WERI-Rb-1 (cell line): ENCODE results near the gene KICS2.

Experiments
- DNase-seq: peaks from one replicate; pipeline ENCODE4 v3.0.0-alpha.2; 2020
- H3K27ac ChIP-seq: fragments of 250-450 bp; sonication (Bioruptor Pico); 2 replicates; pipeline ENCODE4 v1.5.1; 2020; ENCODE audit warnings: mild to moderate bottlenecking, moderate library complexity
- H3K27me3 ChIP-seq: fragments of 250-450 bp; sonication (Bioruptor Pico); 2 replicates; pipeline ENCODE4 v1.5.1; 2021; ENCODE audit warnings: mild to moderate bottlenecking, low read depth, moderate library complexity; ENCODE audit not compliant: insufficient read depth, severe bottlenecking
- H3K36me3 ChIP-seq: fragments of 250-450 bp; sonication (Bioruptor Pico); 2 replicates; pipeline ENCODE4 v1.5.1; 2020; ENCODE audit warnings: mild to moderate bottlenecking, moderate library complexity
- H3K4me3 ChIP-seq: 2 replicates; pipeline ENCODE4 v1.5.1; 2011; ENCODE audit warnings: low read depth, mild to moderate bottlenecking, control low read depth, low read length
- H3K9me3 ChIP-seq: fragments of 250-450 bp; sonication (Bioruptor Pico); 2 replicates; pipeline ENCODE4 v1.5.1; 2021; ENCODE audit warnings: mild to moderate bottlenecking, moderate library complexity; ENCODE audit not compliant: severe bottlenecking
- TF ChIP-seq, protein P1 (sequence below): IDR thresholded peaks from 2 replicates; pipeline ENCODE4 v1.5.1; 2011; ENCODE audit warnings: low read depth, mild to moderate bottlenecking, control low read depth, inconsistent platforms, low read length

Gene KICS2

DNA sequence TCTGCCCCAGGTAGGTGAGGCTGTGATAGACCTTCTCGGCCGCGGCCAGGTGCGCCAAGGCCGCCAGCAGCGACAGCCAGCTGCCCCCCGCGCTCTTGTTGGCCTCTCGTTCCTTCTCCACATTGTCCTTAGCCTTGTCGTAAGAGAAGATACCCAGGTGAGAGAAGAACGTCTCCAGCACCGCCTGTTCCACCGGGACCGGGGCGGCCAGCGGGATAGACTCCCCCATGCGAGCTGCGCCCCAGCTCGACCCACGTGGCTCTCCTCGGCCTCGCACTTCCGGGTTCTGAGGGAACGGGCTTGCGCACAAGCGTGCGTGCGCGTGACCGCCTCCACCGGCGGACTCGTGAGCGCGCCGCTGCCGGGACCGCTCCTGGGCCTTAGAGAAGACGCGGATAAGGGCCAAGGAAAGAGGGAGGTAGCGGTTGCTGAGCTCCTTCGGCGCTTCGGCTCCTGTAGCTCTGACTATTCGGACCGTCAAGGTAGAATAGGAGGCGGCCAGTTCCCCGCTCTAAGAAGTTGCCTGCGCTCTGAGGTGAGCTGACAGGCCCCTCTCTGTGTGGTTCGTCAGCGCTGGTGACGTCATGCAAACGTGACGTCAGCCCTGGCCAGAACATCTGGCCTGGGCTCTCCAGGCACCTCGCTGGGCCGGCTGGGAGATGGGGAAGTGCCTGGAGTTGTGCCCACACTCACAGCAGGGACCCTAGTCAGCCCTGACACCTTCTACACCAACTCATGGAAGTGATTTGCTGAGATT, at the start of gene KICS2:
Gene KICS2 (minus strand): TSS at position 288 of the 757 bp plus-strand sequence. CDS start 59 bp downstream, at position 229.
- TF ChIP-seq, protein P1, sequence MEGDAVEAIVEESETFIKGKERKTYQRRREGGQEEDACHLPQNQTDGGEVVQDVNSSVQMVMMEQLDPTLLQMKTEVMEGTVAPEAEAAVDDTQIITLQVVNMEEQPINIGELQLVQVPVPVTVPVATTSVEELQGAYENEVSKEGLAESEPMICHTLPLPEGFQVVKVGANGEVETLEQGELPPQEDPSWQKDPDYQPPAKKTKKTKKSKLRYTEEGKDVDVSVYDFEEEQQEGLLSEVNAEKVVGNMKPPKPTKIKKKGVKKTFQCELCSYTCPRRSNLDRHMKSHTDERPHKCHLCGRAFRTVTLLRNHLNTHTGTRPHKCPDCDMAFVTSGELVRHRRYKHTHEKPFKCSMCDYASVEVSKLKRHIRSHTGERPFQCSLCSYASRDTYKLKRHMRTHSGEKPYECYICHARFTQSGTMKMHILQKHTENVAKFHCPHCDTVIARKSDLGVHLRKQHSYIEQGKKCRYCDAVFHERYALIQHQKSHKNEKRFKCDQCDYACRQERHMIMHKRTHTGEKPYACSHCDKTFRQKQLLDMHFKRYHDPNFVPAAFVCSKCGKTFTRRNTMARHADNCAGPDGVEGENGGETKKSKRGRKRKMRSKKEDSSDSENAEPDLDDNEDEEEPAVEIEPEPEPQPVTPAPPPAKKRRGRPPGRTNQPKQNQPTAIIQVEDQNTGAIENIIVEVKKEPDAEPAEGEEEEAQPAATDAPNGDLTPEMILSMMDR: no peak
- H3K4me3 ChIP-seq: peak within 1 kb of the TSS; percentile 72
- H3K9me3 ChIP-seq: no peaks in the 10 kb centered on the region
- H3K27me3 ChIP-seq: no peaks in the 10 kb centered on the region
- peak within 1 kb of the TSS; percentile 72 for H3K27ac ChIP-seq
- peak; percentile 91 for DNase-seq
- H3K36me3 ChIP-seq: peaks cover 6% of the 10 kb centered on the region; the same call in 1 of the 2 replicates

DNA sequence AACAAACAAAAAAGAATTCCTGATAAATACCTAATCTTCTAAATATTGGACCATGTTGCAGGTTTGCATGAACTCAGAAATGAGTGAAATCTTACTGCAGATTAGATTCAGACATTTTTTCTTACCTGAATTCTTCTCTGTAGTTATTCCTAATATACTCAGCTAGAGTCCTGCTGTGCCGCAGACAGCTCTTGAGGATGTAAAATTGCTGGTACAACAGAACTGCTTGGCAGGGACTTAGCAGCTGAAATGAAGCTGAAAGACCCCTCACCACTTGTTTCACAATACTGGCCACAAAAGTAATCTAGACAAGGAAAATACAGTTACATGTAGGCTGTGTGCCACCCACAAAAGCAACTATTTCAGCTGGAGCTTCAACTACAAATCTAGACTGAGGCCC, 48.3 kb upstream of the KICS2 start:
- TF ChIP-seq, protein P1: no peak
- no peaks in the 10 kb centered on the region for H3K9me3 ChIP-seq
- H3K36me3 ChIP-seq: no peaks in the 10 kb centered on the region
- H3K27ac ChIP-seq: no peak overlapping the region
- no peaks in the 10 kb centered on the region for H3K27me3 ChIP-seq
- H3K4me3 ChIP-seq: no peak overlapping the region
- no peak for DNase-seq

DNA sequence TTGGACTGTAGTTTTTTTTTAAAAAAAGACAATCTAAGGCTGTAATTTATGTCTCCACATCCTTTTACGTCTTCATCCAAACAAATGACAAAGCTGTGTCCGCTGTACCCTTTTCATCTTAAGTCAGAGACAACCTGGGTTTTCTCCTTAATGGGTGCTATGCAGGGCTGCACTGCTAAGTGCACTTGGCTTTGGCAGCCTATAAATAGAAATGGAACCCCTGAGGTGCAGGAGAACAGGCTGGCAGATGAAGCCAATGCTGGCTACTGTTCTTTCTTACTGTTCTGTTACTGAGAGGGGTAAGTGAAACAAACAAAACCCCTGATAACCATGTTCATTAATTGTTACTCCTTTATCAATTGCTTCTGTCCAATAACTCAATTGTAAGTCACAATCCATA, 47.1 kb upstream of the KICS2 start:
- H3K27me3 ChIP-seq: no peaks in the 10 kb centered on the region
- TF ChIP-seq, protein P1: no peak
- no peak overlapping the region for H3K4me3 ChIP-seq
- no peak for DNase-seq
- no peaks in the 10 kb centered on the region for H3K36me3 ChIP-seq
- no peaks in the 10 kb centered on the region for H3K9me3 ChIP-seq
- no peak overlapping the region for H3K27ac ChIP-seq

DNA sequence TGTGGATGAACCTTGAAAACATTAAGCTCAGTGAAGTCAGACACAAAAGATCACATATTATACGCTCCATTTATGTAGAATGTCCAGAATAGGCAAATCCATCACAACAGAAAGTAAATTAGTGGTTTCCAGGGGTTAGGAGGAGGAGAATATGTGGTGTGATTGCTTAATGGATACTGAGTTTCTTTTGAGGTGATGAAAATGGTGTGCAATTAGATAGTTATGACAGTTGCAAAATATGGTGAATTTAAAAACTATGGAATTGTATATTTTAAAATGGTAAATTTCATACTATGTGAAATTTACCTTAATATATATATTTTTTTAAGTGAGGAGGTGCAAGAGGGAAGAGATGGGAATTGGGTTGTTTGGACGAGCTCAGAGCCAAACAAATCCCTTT, 46.3 kb upstream of the KICS2 start:
- TF ChIP-seq, protein P1: no peak
- H3K9me3 ChIP-seq: no peaks in the 10 kb centered on the region
- DNase-seq: no peak

DNA sequence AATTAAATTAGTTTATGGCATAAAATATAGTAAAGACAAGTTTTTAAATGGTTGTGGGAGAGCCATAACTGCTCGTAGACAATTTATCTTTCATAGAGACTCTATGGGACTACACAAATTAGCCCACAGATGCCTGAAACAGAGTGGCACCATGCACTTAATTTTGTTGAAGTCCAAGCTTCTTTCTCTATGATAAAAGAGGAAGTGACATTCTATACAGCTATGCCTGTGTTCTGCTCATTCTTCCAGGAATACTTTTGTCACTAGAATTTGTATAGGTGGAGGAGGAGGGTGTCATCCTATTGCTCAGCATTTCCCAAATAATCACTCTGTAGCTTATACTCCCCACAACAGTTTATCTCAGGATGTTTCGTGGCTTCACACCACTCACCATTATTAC, 43.7 kb upstream of the KICS2 start:
- no peak for DNase-seq
- no peaks in the 10 kb centered on the region for H3K9me3 ChIP-seq
- no peaks in the 10 kb centered on the region for H3K27me3 ChIP-seq
- TF ChIP-seq, protein P1: no peak
- H3K4me3 ChIP-seq: no peak overlapping the region
- no peak overlapping the region for H3K27ac ChIP-seq
- no peaks in the 10 kb centered on the region for H3K36me3 ChIP-seq

More for the DNA sequence above, 46.3 kb upstream of the KICS2 start:
- Histone ChIP-seq H3K4me3 (no peak overlapping the region), H3K36me3 (no peaks in the 10 kb centered on the region), H3K27ac (no peak overlapping the region), H3K27me3 (no peaks in the 10 kb centered on the region)

DNA sequence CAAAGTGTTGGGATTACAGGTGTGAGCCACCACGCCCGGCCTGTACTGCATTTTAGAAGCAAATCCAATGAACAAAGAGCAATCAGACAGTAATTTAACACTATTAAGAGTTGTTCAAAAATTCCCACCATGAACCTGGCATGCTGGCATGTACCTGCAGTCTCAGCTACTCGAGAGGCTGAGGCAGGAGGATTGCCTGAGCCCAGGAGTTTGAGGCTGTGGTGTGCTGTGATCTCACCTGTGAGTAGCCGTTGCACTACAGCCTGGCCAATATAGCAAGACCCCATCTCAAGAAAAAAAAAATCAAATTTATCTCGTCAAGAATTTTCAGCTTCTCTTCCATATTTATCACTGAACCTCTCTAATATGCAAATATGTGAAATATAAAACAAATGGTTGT, 39.7 kb upstream of the KICS2 start:
- Histone ChIP-seq H3K4me3 (no peak overlapping the region), H3K27ac (no peak overlapping the region), H3K36me3 (no peaks in the 10 kb centered on the region), H3K9me3 (no peaks in the 10 kb centered on the region), H3K27me3 (no peaks in the 10 kb centered on the region)
- DNase-seq: no peak
- TF ChIP-seq, protein P1: no peak
